OCI-LY7 (cell line): ENCODE data around the gene RAB40C. TPM values are rescaled to one million over a fixed set of nuclear protein-coding genes. Genes with fewer than 3 reads are reported as not detected.

ENCODE experiments used
- BruUV-seq: library from RNA; stranded (reverse); fragments of 400-500 nt; replicated peaks from 2 replicates; lab custom pipeline; 2021; lab: Mats Ljungman, UMichigan
- CTCF ChIA-PET: fragments of 300-600 bp; sonication (Branson Sonifier 250); formaldehyde crosslinking; loops from one replicate; lab custom pipeline; 2022; ENCODE audit warnings: antibody characterized with exemption; ENCODE audit not compliant: unreplicated experiment; lab: Charles Lee
- POLR2A ChIA-PET: fragments of 300-600 bp; sonication (Branson Sonifier 250); formaldehyde crosslinking; loops from one replicate; lab custom pipeline; 2022; ENCODE audit warnings: antibody characterized with exemption; lab: Charles Lee
- DNase-seq: peaks from one replicate; pipeline ENCODE4 v3.0.0-alpha.2; 2015; ENCODE audit warnings: low spot score
- H2AFZ ChIP-seq: fragments of 200-600 bp; sonication (generic), shearing (Covaris generic); 2 replicates; pipeline ENCODE4 v1.6.1; 2014; ENCODE audit warnings: mild to moderate bottlenecking, antibody characterized with exemption, low read length, moderate library complexity
- H3K27ac ChIP-seq: fragments of 200-600 bp; sonication (generic); 2 replicates; pipeline ENCODE4 v1.5.1; 2014; ENCODE audit warnings: mixed run types, low read depth, mild to moderate bottlenecking, moderate library complexity, low read length, inconsistent platforms; ENCODE audit not compliant: poor library complexity, severe bottlenecking
- H3K36me3 ChIP-seq: fragments of 200-600 bp; sonication (generic); 2 replicates; pipeline ENCODE4 v1.6.1; 2014; ENCODE audit warnings: mild to moderate bottlenecking, antibody characterized with exemption, low read length, moderate library complexity, mixed read lengths; ENCODE audit not compliant: insufficient read depth
- H3K4me1 ChIP-seq: fragments of 200-600 bp; sonication (generic); 2 replicates; pipeline ENCODE4 v1.5.1; 2014; ENCODE audit warnings: mild to moderate bottlenecking, low read length; ENCODE audit not compliant: insufficient read depth, poor library complexity, severe bottlenecking
- H3K4me2 ChIP-seq: fragments of 200-600 bp; sonication (generic); 2 replicates; pipeline ENCODE4 v1.6.1; 2014; ENCODE audit warnings: mild to moderate bottlenecking, low read length
- H3K4me3 ChIP-seq: fragments of 200-600 bp; sonication (generic); 2 replicates; pipeline ENCODE4 v1.5.1; 2014; ENCODE audit warnings: mild to moderate bottlenecking, low read depth, low read length; ENCODE audit not compliant: poor library complexity, severe bottlenecking
- H3K79me2 ChIP-seq: fragments of 200-600 bp; sonication (generic); 2 replicates; pipeline ENCODE4 v1.6.1; 2016; ENCODE audit warnings: low read depth, mild to moderate bottlenecking, low read length, moderate library complexity, mixed read lengths; ENCODE audit not compliant: insufficient read depth
- H3K9me2 ChIP-seq: fragments of 200-600 bp; sonication (generic); 2 replicates; pipeline ENCODE4 v1.6.1; 2016; ENCODE audit warnings: mild to moderate bottlenecking, low read length, mixed read lengths; ENCODE audit not compliant: insufficient read depth
- H3K9me3 ChIP-seq: fragments of 200-600 bp; sonication (generic); 2 replicates; pipeline ENCODE4 v1.6.1; 2014; ENCODE audit warnings: mild to moderate bottlenecking, mixed run types, low read length, mixed read lengths
- H4K20me1 ChIP-seq: fragments of 200-600 bp; sonication (generic); 2 replicates; pipeline ENCODE4 v1.6.1; 2014; ENCODE audit warnings: mild to moderate bottlenecking, antibody characterized with exemption, low read length, moderate library complexity, mixed read lengths; ENCODE audit not compliant: insufficient read depth
- EZH2phosphoT487 ChIP-seq: fragments of 200-600 bp; sonication (generic); IDR thresholded peaks from 2 replicates; pipeline ENCODE4 v1.6.1; 2018; ENCODE audit warnings: low read depth, borderline replicate concordance, mild to moderate bottlenecking, mixed run types, antibody characterized with exemption, low read length, moderate library complexity, mixed read lengths
- intact Hi-C: fragments of 100-400 bp; cut with micrococcal nuclease; formaldehyde crosslinking; loops from one replicate; pipeline ENCODE4 v1.10.0; 2022; ENCODE audit not compliant: unreplicated experiment
- total RNA-seq, 2 experiments: library from RNA; depleted of rRNA in 1 of 2; stranded (reverse); fragments of >200 nt in 1 of 2; shearing (Covaris generic) in 1 of 2; gene quantifications; 2 replicates each; pipeline ENCODE4 v1.2.3, GENCODE V29; 2014 to 2022
- TF ChIP-seq, protein P1 (sequence below): fragments of 200-600 bp; sonication (generic); conservative IDR thresholded peaks from 2 replicates; pipeline ENCODE4 v1.5.1; 2014; ENCODE audit warnings: mild to moderate bottlenecking, antibody characterized with exemption, low read length, moderate library complexity, mixed read lengths

The RAB40C gene
- total RNA-seq, 2 experiments from 2014 or later = 19.3 to 20.9 TPM

DNA sequence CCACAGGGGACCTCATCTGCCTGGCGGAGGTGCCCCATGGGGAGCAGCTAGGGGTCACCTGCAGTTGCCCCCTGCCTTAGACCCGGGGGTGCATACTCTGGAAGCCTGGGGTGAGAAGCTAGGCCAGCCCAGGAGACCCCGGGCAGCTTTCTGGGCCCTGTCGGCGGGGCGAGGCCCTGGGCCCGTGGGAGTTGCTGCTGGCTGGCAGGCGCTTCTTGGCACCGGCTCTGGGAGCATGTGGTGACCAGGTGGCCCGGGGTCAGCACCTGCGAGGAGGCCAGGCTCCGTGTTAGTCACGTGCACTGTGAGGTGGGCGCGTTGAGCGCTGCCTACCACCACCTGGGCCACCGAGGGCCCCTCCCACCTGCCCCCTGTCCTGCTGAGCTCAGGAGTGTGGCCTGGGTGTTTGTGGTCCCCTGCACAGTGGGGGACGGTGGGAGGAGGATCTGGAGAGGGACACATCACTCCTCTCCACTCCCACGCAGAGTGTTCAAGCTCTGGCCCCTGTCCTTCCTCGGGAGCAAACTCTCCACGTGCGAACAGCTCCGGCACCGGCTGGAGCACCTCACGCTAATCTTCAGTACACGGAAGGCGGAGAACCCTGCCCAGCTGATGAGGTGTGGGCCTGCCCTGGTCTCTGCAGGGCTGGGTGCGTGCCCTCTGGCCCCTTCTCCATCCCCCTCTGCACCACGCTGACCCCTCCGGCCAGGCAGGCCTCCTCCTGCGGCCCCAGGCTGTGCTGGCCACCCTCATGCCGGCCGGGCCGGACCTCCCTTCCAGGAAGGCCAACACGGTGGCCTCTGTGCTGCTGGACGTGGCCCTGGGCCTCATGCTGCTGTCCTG is 14.3 kb upstream of the RAB40C start:
- Histone ChIP-seq H3K4me3 (no peak overlapping the region), H3K79me2 (peaks cover 1% of the 10 kb centered on the region; the same call in 1 of the 2 replicates), H3K4me1 (peaks cover 16% of the 10 kb centered on the region), H3K9me3 (no peaks in the 10 kb centered on the region), H3K36me3 (peaks cover 4% of the 10 kb centered on the region; the same call in 1 of the 2 replicates), H2AFZ (no peak overlapping the region), H3K27ac (no peak overlapping the region), H4K20me1 (no peaks in the 10 kb centered on the region), H3K9me2 (no peaks in the 10 kb centered on the region), H3K4me2 (no peak overlapping the region)
- intact Hi-C loops = no loop called here
- CTCF ChIA-PET = no interaction called here
- no TSS peak for BruUV-seq
- TF ChIP-seq EZH2phosphoT487 = no peak
- TF ChIP-seq, protein P1, sequence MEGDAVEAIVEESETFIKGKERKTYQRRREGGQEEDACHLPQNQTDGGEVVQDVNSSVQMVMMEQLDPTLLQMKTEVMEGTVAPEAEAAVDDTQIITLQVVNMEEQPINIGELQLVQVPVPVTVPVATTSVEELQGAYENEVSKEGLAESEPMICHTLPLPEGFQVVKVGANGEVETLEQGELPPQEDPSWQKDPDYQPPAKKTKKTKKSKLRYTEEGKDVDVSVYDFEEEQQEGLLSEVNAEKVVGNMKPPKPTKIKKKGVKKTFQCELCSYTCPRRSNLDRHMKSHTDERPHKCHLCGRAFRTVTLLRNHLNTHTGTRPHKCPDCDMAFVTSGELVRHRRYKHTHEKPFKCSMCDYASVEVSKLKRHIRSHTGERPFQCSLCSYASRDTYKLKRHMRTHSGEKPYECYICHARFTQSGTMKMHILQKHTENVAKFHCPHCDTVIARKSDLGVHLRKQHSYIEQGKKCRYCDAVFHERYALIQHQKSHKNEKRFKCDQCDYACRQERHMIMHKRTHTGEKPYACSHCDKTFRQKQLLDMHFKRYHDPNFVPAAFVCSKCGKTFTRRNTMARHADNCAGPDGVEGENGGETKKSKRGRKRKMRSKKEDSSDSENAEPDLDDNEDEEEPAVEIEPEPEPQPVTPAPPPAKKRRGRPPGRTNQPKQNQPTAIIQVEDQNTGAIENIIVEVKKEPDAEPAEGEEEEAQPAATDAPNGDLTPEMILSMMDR = no peak
- DNase-seq = no peak
- POLR2A ChIA-PET = no interaction called here

DNA sequence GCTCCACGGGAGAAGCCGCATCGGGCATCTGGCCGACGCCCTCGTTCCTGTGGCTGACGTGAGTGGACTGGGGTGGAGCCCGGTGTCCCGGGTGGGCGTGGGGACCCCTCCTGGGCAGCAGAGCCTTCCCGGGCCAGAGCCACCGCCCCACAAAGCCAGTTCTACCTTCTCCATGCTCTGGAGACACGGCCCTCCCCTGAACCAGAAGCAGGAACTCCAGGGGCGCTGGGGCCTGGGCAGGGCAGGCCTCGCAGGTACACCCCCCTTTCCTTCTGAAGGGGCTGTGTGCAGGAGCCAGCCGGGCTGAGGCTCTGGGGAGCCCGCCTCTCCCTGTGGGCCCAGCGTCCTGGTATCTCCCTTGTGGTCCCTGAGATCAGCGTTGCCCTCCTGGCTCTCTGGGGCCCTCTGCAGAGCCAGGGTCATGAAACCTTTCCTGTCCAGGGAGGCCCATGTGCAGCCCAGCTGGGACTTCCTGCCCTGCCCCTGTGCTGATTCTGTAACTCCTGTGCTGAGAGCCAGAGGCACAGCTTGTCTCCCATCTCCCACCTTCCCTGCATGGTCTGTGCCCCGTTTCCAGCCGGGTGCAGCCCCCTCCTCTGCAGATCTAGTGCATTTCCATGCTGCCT is 13.6 kb upstream of the RAB40C start:
- ChIA-PET CTCF (interaction anchor here (0.6 kb wide), 1 partner anchor 140 kb away, joined by 12 read pairs; no protein-coding TSS in a partner anchor), POLR2A (no interaction called here)
- no peaks in the 10 kb centered on the region for H3K9me3 ChIP-seq
- intact Hi-C loops = no loop called here
- no peaks in the 10 kb centered on the region for H3K79me2 ChIP-seq
- TF ChIP-seq, protein P1 = no peak
- no peak for TF ChIP-seq EZH2phosphoT487
- no peak overlapping the region for H3K4me2 ChIP-seq
- DNase-seq = no peak
- no peak overlapping the region for H2AFZ ChIP-seq
- H3K9me2 ChIP-seq = no peaks in the 10 kb centered on the region
- H3K4me3 ChIP-seq = no peak overlapping the region
- H3K27ac ChIP-seq = no peak overlapping the region
- H3K4me1 ChIP-seq = peaks cover 10% of the 10 kb centered on the region
- no TSS peak for BruUV-seq
- no peaks in the 10 kb centered on the region for H4K20me1 ChIP-seq
- H3K36me3 ChIP-seq = peaks cover 4% of the 10 kb centered on the region; the same call in 1 of the 2 replicates
